Stimulated activated CD4-positive, alpha-beta T cell treated with anti-CD3 and anti-CD28 coated beads, Interleukin-1b, Interleukin-23, amount 100 ng/mL, for 4 hours (primary cell): Measurements from ENCODE around the gene RBM6.
"Not testable (repeated sequence)": the region's sequence is repeated elsewhere in the genome, so short reads cannot be mapped to it uniquely, and the experiment has no call there.

Source experiments
- DNase-seq, 2 donors: peaks; one replicate each; pipeline ENCODE4 v3.0.0-alpha.2; 2020; ENCODE audit warnings: low read depth in 2 of 2

Gene RBM6

DNA sequence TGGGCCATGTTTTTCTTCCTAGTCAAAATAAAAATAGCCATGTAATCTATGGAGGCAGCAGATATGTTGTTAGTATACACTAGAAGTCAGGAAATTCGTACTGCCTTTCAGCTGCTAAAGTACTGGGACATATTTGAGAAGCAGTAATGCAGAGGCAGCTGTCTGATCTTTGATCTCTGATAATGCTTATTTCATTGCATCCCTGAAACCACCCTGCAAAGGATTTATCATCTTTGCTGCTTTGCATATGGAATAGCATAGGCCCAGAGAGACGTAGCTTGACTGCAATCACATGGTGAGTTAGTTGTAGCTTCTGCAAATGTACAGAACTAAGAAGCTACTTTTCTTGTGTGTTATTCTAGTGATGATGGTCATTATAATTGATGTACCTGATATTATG is 52.4 kb downstream of the RBM6 start:
- DNase-seq = no peak

- no peak for DNase-seq
These were observed 54.5 kb downstream of the RBM6 start for GRCh38 chr3:49994476-49994875.

- DNase-seq = no peak
These were observed 56.1 kb downstream of the RBM6 start for GRCh38 chr3:49996016-49996415.

- no peak for DNase-seq
These were observed 57.9 kb downstream of the RBM6 start for GRCh38 chr3:49997862-49998261.

- no peak for DNase-seq
These were observed 58.4 kb downstream of the RBM6 start for GRCh38 chr3:49998326-49998725.

DNA sequence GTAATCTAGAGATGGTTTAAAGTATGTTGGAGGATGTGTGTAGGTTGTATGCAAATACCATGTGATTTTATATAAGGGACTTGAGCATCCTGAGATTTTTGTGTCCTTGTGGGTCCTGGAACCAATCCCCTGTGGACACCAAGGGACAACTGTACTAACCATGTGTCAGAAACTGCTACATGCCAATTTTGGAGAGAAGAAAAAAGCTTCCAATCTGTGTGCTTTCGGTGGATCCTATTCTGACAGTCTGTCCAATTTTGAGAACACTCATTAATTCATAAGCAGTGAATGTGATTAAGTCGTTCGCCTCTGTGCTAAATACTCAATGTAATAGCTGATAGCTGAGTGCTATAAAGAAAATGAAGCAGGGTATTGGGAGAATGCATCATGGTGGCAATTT is 61.6 kb downstream of the RBM6 start:
- DNase-seq = no peak

DNA sequence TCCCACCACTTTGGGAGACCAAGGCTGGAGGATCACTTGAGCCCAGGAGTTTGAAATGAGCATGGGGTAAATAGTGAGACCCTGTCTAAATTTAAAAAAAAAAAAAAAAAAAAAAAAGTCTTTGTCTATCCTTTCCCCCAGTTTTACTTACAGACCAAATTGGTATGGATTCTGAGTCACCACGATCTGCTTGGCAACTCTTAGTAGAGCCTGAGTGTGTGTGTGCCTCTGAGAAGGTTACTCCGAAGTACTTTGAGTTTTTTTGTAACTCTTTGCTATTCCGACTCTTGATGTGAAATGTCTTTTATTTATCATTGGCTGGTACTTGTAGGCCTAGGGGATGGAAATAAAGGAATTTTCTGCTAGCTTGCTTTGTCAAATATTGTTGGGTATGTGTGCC is 63.3 kb downstream of the RBM6 start:
- no peak for DNase-seq

DNA sequence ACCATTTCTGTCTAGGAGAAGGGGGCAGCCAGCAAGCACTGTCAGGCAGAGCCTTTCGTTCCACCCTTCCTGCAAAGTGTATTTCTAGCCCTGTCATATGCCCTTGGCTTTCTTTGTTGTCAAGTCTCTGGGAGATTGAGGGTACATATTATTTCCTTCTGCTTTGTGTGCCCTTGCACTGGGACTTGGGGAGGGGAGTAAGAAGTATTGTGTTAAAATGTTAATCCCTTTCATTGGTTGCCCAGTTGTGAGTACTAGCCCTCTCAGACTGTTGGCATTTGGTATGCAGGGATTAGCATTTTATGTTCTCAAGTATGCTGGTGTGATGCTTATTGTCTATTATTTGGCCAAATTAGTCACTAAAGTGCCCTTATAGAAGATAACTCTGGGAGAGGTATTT is 63.9 kb downstream of the RBM6 start:
- DNase-seq = no peak

DNA sequence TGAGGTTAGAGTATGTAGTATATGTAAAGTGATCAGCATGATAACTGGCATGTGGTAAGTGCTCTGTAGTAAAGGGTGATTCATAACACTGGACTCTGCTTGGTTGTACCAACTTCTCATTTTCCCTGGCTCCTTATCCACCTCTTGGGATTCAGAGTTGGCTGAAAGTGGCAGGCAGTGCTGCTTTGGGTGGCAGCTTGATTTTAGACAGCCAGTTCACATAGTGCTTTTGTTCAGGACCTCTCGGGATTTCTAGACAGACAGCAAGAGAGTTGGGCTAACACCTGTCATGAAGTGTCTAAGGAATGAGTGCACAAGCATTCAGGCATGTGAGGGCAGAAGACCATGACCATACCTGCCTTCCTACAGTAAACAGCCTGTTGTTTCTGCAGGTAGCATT is 69.0 kb downstream of the RBM6 start:
- no peak for DNase-seq

- no peak for DNase-seq
These were observed 71.0 kb downstream of the RBM6 start for GRCh38 chr3:50010959-50011358.

DNA sequence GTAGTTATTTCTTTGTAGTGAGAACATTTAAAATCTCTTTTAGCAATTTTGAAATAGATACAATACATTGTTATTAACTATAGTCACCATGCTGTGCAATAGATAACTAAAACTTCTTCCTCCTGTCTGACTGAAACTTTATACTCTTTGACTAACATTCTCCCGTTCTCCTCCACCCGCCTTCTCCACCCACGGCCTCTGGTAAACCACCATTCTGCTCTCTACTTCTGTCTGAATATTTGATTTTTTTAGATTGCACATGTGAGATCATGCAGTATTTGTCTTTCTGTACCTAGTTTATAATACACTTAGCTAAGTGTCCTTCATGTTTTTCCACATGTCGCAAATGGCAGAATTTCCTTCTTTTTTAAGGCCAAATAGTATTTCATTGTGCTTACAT is 76.0 kb downstream of the RBM6 start:
- DNase-seq = no peak

GRCh38 chr3:50028346-50028745 is 88.4 kb downstream of the RBM6 start:
- no peak for DNase-seq

DNA sequence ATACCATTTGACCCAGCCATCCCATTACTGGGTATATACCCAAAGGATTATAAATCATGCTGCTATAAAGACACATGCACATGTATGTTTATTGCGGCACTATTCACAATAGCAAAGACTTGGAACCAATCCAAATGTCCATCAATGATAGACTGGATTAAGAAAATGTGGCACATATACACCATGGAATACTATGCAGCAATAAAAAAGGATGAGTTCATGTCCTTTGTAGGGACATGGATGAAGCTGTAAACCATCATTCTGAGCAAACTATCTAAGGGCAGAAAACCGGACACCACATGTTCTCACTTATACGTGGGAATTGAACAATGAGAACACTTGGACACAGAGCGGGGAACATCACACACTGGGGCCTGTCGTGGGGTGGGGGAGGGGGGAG is 91.3 kb downstream of the RBM6 start:
- DNase-seq = not testable (repeated sequence)

DNA sequence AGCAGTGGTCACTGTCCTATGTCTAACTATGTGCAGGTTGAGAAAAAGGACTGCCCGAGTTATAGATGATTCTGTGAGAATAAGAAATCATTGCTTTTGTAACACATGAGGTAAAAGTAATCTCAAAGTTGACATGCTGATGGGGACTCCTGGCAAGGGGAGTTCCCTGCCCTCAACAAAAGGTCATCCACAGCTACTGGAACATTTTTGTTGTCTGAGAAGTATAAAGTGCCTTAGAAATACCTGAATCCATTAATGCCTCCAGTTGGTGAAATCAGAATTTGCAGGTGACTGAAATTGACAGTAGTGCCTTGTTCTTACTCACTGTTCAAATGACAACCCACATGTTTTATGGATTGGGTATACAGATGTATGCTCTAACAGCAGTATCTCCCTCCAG is 105.0 kb downstream of the RBM6 start:
- no peak for DNase-seq

DNA sequence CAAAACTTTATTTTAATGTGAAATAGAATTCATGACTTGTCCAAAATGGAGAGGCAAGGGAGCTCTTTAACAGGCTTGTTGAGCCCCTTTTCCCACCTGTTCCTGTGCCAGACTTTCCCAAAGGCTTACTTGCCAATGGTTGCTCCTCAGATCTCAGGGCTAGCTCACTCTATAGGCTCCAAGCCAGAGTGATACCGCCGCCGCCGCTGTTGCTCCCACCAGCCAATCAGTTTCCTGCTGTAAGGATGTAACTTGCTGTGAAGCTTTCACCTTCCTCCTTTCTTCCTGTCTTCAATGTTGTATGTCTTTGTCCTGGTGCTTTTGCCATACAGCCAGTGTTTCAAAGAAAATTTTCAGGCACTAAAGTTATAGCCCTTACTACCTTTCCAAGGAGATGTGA is 107.5 kb downstream of the RBM6 start:
- no peak for DNase-seq

- no peak for DNase-seq
These were observed 110.4 kb downstream of the RBM6 start for GRCh38 chr3:50050361-50050760.

DNA sequence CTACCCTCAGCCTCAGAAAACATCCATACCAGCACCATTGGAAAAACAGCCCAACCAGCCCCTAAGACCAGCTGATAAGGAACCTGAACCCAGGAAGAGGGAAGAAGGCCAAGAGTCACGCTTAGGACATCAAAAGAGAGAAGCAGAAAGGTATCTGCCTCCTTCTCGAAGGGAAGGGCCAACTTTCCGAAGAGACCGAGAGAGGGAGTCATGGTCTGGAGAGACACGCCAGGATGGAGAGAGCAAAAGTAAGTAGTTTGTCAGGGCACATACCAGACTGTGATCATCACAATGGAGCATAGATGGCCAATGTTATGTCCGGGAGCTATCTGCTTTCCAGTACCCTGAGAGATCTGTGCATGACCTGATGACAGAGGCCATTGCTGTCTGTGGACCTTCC is 117.8 kb downstream of the RBM6 start:
- no peak for DNase-seq

DNA sequence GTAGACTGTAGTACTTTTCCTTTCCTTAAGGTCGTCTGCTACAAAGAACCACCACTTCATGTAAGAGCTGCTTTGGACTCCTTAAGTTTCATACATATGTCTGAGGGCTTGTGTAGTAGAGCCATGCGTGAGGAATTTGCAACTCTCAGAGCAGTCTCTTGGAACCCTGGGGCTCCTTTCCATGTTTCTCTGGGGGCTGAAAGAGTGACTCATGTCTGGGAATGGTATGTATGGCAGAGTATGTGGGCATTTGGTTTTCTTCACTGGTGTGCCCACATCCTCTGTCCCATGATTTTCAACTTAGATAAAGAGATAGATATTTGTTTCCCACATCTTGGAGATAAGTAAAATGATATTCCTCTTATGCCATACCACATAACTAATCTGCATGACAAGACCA is 128.2 kb downstream of the RBM6 start:
- no peak for DNase-seq

DNA sequence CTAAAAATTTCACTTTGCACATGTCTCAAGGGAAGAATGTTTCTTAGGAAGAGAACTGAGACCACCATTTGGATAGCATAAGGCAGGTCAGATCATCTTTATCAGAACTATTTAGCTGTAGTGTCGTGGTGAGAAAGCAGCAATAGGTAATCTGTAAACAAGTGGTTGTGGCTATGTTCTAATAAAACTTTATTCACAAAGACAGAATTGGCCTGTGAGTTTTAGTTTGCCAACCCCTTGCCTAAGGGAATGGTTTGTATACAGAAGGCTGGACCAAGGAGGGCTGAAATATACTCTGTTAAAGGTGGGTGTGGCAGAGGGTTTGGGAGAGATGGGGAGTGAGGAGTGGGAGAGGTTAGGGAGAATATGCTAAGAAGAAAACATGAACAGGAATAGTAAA is 138.1 kb downstream of the RBM6 start:
- no peak for DNase-seq

DNA sequence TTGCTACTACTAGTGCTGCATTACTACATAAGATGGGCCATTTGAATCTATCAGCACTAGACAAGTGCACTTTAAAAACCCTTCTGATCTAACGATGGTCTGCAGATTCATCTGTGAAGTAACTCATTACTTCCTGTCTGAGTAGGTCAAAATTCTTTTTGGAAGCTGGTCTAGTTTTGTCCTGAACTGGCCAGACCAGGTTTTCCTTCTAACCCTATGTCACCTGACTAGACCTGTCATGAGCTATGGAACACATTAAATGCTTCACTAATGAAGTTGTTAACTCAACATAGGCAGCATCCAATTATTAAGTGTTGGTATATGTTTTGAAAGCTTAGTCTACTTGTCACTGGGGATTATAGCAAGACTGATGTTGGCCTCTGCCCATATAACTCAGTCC is 138.7 kb downstream of the RBM6 start:
- DNase-seq = no peak

GRCh38 chr3:50084951-50085350 is 145.0 kb downstream of the RBM6 start:
- DNase-seq = not testable (repeated sequence)

DNA sequence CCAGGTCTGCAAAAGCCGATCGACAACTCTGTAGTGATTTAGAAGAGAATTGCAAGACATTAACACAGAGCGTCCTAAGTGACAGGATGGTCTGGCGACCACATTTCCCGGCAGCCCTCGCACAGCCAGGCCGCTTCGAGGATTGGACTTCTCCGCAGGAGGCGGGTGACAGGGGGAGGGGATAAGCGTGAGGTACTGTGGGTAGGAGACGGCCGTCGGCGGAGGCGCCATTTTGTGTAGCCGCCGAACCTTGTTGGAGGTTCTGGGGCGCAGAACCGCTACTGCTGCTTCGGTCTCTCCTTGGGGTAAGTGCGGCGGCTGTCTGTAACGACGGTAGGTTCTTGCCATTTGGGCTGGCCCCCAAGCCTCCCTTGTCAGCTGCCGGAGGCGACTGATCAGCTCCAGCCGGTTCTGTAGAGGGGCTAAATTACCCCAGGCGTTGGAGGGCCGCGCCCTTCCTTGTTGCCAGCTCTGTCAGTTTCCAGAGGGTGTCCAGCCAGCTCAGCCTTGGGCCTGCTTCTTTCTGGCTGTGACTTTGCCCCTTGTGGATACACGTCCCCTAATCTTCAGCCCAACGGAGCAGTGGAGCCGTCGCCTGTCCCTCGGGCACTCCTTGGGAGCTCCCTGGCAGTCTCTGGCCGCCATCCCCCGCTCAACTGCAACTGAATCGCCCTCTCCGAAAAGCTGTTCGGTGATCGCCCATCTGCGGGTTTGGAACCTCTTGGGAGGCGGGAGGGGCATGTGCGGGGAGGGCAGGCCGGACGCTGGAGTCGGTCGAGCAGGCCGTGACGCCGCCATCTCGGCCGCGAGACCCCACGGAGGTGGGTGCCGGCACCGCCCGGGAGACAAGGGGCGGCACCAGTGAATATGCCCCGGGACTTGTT is 149.0 kb downstream of the RBM6 start, which contains the start of gene RBM5:
Gene RBM5 (plus strand): TSS at position 195 of the 884 bp plus-strand sequence. CDS start 1,516 bp downstream, outside the sequence.
- peak; percentile 82 to 83 for DNase-seq

GRCh38 chr3:50089609-50089945 is 149.6 kb downstream of the RBM6 start:
- no peak for DNase-seq

DNA sequence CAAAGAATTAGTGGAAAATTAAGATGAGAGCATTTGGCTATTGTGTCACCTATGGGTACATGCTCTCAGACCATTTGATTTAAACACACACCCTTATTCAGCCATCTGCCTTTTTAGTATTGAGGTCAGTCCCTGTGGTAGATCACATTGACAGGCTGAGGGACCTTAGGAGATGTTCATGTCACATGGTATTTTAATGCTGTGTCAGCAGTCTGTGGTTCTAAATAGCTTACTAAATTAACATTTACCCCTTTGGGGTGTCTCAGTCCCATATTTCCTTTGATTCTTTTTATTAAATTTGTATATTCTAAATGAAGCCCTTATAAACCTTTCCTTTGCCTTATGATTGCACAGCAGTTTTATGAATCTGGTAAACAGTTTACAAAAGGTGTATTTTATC is 151.0 kb downstream of the RBM6 start:
- no peak for DNase-seq
